GM10266 (cell line): Measurements from ENCODE around the gene HSD17B12.
"Not testable (repeated sequence)": the region's sequence is repeated elsewhere in the genome, so short reads cannot be mapped to it uniquely, and the experiment has no call there.

Source experiments
- DNase-seq: peaks from one replicate; pipeline ENCODE4 v3.0.0; 2012; ENCODE audit errors: extremely low spot score
- TF ChIP-seq, protein P1 (sequence below): IDR thresholded peaks from 2 replicates; pipeline ENCODE4 v1.5.1; 2012; ENCODE audit warnings: mild to moderate bottlenecking, low read depth; ENCODE audit not compliant: control insufficient read depth, insufficient read depth; ENCODE audit errors: missing control alignments

The HSD17B12 gene

GRCh38 chr11:43760902-43761301 is 80.4 kb downstream of the HSD17B12 start:
- TF ChIP-seq, protein P1, sequence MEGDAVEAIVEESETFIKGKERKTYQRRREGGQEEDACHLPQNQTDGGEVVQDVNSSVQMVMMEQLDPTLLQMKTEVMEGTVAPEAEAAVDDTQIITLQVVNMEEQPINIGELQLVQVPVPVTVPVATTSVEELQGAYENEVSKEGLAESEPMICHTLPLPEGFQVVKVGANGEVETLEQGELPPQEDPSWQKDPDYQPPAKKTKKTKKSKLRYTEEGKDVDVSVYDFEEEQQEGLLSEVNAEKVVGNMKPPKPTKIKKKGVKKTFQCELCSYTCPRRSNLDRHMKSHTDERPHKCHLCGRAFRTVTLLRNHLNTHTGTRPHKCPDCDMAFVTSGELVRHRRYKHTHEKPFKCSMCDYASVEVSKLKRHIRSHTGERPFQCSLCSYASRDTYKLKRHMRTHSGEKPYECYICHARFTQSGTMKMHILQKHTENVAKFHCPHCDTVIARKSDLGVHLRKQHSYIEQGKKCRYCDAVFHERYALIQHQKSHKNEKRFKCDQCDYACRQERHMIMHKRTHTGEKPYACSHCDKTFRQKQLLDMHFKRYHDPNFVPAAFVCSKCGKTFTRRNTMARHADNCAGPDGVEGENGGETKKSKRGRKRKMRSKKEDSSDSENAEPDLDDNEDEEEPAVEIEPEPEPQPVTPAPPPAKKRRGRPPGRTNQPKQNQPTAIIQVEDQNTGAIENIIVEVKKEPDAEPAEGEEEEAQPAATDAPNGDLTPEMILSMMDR = no peak
- no peak for DNase-seq

GRCh38 chr11:43765194-43765593 is 84.7 kb downstream of the HSD17B12 start:
- no peak for DNase-seq
- TF ChIP-seq, protein P1 = no peak

- DNase-seq = not testable (repeated sequence)
These were observed 88.1 kb downstream of the HSD17B12 start for GRCh38 chr11:43768654-43769053.

GRCh38 chr11:43770173-43770572 is 89.6 kb downstream of the HSD17B12 start:
- DNase-seq = no peak
- TF ChIP-seq, protein P1 = no peak

- no peak for DNase-seq
- TF ChIP-seq, protein P1 = no peak
These were observed 92.2 kb downstream of the HSD17B12 start for GRCh38 chr11:43772733-43773132.

DNA sequence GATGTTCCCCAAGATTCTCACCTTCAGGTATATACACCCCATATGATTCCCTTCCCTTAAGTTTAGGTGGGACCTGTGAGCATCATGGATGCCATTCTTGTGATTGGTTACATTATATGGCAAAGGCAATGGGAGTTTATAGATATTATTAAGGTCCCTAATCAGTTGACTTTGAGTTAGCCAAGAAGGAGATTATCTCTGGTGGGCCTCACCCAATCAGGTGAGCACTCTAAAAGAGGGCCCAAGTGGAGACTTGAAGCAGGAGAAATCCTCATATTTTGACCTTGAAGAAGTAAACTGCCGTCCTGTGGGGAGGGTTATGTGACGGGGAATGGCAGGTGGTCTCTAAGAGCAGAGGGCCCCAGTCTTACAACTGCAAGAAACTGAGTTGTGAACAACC is 94.2 kb downstream of the HSD17B12 start:
- no peak for DNase-seq
- TF ChIP-seq, protein P1 = no peak

- TF ChIP-seq, protein P1 = no peak
These were observed 98.8 kb downstream of the HSD17B12 start for GRCh38 chr11:43779306-43779705.

GRCh38 chr11:43784301-43784700 is 103.8 kb downstream of the HSD17B12 start:
- DNase-seq = no peak
- TF ChIP-seq, protein P1 = no peak

More at GRCh38 chr11:43779306-43779705, 98.8 kb downstream of the HSD17B12 start:
- DNase-seq = no peak
